ENCODE measurements around the gene VSIR. TPM values are rescaled to one million over a fixed set of nuclear protein-coding genes. Genes with fewer than 3 reads are reported as not detected.

VSIR gene
- total and polyA plus RNA-seq, 9 donors: 19.9 to 94.1 (median 57.2) TPM

- WGBS, 3 donors: 91 to 93% (median 93%) methylated on average over 16 to 18 of the region's 18 CpGs
- H3K27me3 ChIP-seq: no peaks in the 10 kb centered on the region
- H3K4me3 ChIP-seq: no peak overlapping the region
- H3K9me3 ChIP-seq: no peaks in the 10 kb centered on the region
- intact Hi-C loops (cut with DNase I): no loop called here
- DNase-seq: peak in 1 of 5 donors; percentile 10
- no peak for TF ChIP-seq POLR2A (IDR thresholded peaks at IDR 0.05)
- no peak for TF ChIP-seq CTCF (IDR thresholded peaks at IDR 0.05)
- no peak for TF ChIP-seq EP300 (IDR thresholded peaks at IDR 0.05)
- H3K36me3 ChIP-seq: no peaks in the 10 kb centered on the region
- H3K4me1 ChIP-seq (ENCODE audit: insufficient read depth): no peaks in the 10 kb centered on the region
- H3K27ac ChIP-seq: no peak overlapping the region
These were observed 29.6 kb upstream of the VSIR start for GRCh38 chr10:71802715-71803488.

GRCh38 chr10:71802235-71802634, 28.9 kb upstream of the VSIR start:
- DNase-seq: no peak
- WGBS, 3 donors: 86 to 93% (median 91%) methylated on average over 6 of the region's 6 CpGs
- no peak for TF ChIP-seq POLR2A (IDR thresholded peaks at IDR 0.05)
- TF ChIP-seq CTCF (IDR thresholded peaks at IDR 0.05): no peak
- H3K27ac ChIP-seq: no peak overlapping the region
- H3K9me3 ChIP-seq: no peaks in the 10 kb centered on the region
- no peaks in the 10 kb centered on the region for H3K27me3 ChIP-seq
- no peaks in the 10 kb centered on the region for H3K4me1 ChIP-seq (ENCODE audit: insufficient read depth)
- intact Hi-C loops (cut with DNase I): no loop called here
- H3K4me3 ChIP-seq: no peak overlapping the region
- H3K36me3 ChIP-seq: no peaks in the 10 kb centered on the region

GRCh38 chr10:71801361-71801760, 28.0 kb upstream of the VSIR start:
- Histone ChIP-seq H3K27ac (no peak overlapping the region), H3K36me3 (no peaks in the 10 kb centered on the region), H3K9me3 (no peaks in the 10 kb centered on the region), H3K4me1 (ENCODE audit: insufficient read depth) (no peaks in the 10 kb centered on the region), H3K4me3 (no peak overlapping the region), H3K27me3 (no peaks in the 10 kb centered on the region)
- DNase-seq: no peak
- intact Hi-C loops (cut with DNase I): no loop called here
- TF ChIP-seq POLR2A (IDR thresholded peaks at IDR 0.05) (no peak), EP300 (IDR thresholded peaks at IDR 0.05) (no peak), CTCF (IDR thresholded peaks at IDR 0.05) (no peak)
- 91 to 94% (median 91%) methylated on average over 9 of the region's 9 CpGs for WGBS, 3 donors

GRCh38 chr10:71799608-71800453, 26.5 kb upstream of the VSIR start:
- Histone ChIP-seq H3K9me3 (no peaks in the 10 kb centered on the region), H3K4me3 (no peak overlapping the region), H3K36me3 (no peaks in the 10 kb centered on the region), H3K27ac (no peak overlapping the region), H3K27me3 (no peaks in the 10 kb centered on the region), H3K4me1 (ENCODE audit: insufficient read depth) (no peaks in the 10 kb centered on the region)
- 79 to 85% (median 80%) methylated on average over 3 of the region's 3 CpGs for WGBS, 3 donors
- intact Hi-C loops (cut with DNase I): no loop called here
- peak in 1 of 5 donors; percentile 15 for DNase-seq
- TF ChIP-seq EP300 (IDR thresholded peaks at IDR 0.05) (no peak), CTCF (IDR thresholded peaks at IDR 0.05) (no peak)
